ENCODE results near the gene PCMTD2. TPM values are rescaled to one million over a fixed set of nuclear protein-coding genes. Genes with fewer than 3 reads are reported as not detected.

The PCMTD2 gene
- total and polyA plus RNA-seq, 2 of the 8 experiments (the other 6 are each of a cell fraction or from before 2014, with no cell fraction given), result 21.4 to 55.1 TPM

DNA sequence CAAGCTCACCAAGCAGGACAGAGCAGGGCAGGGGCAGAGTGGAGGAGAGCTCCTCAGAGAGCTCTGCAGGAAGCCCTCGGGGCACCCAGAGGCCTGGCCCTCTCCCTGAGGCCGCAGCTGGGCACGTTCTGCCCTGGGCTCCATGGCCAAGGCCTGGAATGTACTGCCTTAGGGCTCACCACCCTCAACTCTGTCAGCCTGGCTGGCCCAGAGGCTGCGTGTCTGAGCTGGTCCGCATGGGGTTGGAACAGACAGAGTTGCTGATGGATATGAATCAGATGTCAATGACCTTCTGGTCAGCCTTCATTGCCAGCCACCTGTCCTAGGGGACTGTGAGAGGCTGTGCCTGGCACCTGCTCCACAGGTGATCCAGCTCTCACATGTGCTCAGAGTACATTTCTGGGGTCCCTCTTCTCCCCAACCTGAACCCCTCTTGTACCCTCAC lies 33.2 kb upstream of the PCMTD2 start:
- H4K8ac ChIP-seq (ENCODE audit: extremely low read depth, insufficient read depth, low read length), result no peak overlapping the region
- no peak overlapping the region for H3K4ac ChIP-seq (replicated peaks; ENCODE audit: insufficient read length, low read depth, low read length)
- no peak for FAIRE-seq
- no peak overlapping the region for H2BK12ac ChIP-seq (ENCODE audit: low read depth, low read length)
- no peaks in the 10 kb centered on the region for H3K27me3 ChIP-seq (replicated peaks in 1 of 4; ENCODE audit: control insufficient read depth in 3 of 4, extremely low read depth in 1 of 4, insufficient read depth in 3 of 4, low read length in 3 of 4)
- H3K9ac ChIP-seq (replicated peaks in 1 of 4; ENCODE audit: extremely low read depth in 1 of 4, low read depth in 3 of 4, low read length in 3 of 4), result no peak overlapping the region
- no peak overlapping the region for H3K18ac ChIP-seq (ENCODE audit: extremely low read depth, low read length)
- no peak overlapping the region for H2BK120ac ChIP-seq (replicated peaks; ENCODE audit: low read depth, low read length)
- no peak overlapping the region for H4K5ac ChIP-seq (ENCODE audit: insufficient read length, low read depth, low read length)
- 94% methylated on average over 5 of the region's 5 CpGs; no CpG with 5 or more reads in 1 of the 2 experiments for WGBS, 2 experiments (ENCODE audit: extremely low coverage in 1 of 2, insufficient coverage in 1 of 2, insufficient read length in 1 of 2, insufficient replicate concordance in 2 of 2, low coverage in 1 of 2, low lambda C conversion rate in 2 of 2, missing lambda C conversion rate in 1 of 2)
- H3K27ac ChIP-seq (ENCODE audit: low read depth, low read length), result no peak overlapping the region
- no peak overlapping the region for H3K14ac ChIP-seq (ENCODE audit: insufficient read length)
- H2AFZ ChIP-seq (ENCODE audit: low read length), result no peak overlapping the region
- H3K23me2 ChIP-seq (ENCODE audit: low read depth, low read length), result no peaks in the 10 kb centered on the region
- no peak for TF ChIP-seq KDM5A (IDR thresholded peaks at IDR 0.05; ENCODE audit: low read length)
- TF ChIP-seq TBP (IDR thresholded peaks at IDR 0.05; ENCODE audit: low read depth, low read length), result no peak
- TF ChIP-seq BRCA1 (IDR thresholded peaks at IDR 0.05; ENCODE audit: low read depth, low read length), result no peak
- H3K9me3 ChIP-seq (ENCODE audit: insufficient read depth in 2 of 2, low read depth in 1 of 2, low read length in 1 of 2), result no peaks in the 10 kb centered on the region
- H4K91ac ChIP-seq (replicated peaks; ENCODE audit: insufficient read length, low read length), result no peak overlapping the region
- no peaks in the 10 kb centered on the region for H3K79me2 ChIP-seq (ENCODE audit: control insufficient read depth in 1 of 2, insufficient read depth in 2 of 2, low read length in 2 of 2)
- CTCF ChIA-PET (ENCODE audit: partially characterized antibody), result interaction anchor here (0.7 to 3.9 kb wide), 21 partner anchors 9 to 138 kb away, joined by 3 to 41 read pairs (median 4); partner anchors contain the start of genes LKAAEAR1 and PCMTD2
- DNase-seq (ENCODE audit: low read depth in 1 of 2, low spot score in 2 of 2), result no peak
- no peak overlapping the region for H2AK5ac ChIP-seq (ENCODE audit: low read depth, low read length)
- H3K23ac ChIP-seq (ENCODE audit: insufficient read length), result no peak overlapping the region
- H3K4me3 ChIP-seq (ENCODE audit: extremely low read depth in 1 of 4, insufficient read depth in 2 of 4, low read depth in 3 of 4, low read length in 4 of 4), result no peak overlapping the region
- no peak overlapping the region for H2BK20ac ChIP-seq (ENCODE audit: low read length)
- H3K79me1 ChIP-seq (ENCODE audit: low read depth, low read length), result no peaks in the 10 kb centered on the region
- peaks cover 0 to 12% (median 10%) of the 10 kb centered on the region in 4 experiments; a peak in 6 of 7 replicates for H3K4me1 ChIP-seq (replicated peaks in 1 of 4; ENCODE audit: control insufficient read depth in 3 of 4, insufficient read depth in 4 of 4, low read length in 3 of 4)
- no peaks in the 10 kb centered on the region for H4K20me1 ChIP-seq (replicated peaks in 1 of 2; ENCODE audit: control insufficient read depth in 1 of 2, insufficient read depth in 2 of 2, low read length in 2 of 2)
- H2BK5ac ChIP-seq (ENCODE audit: low read depth, low read length), result no peak overlapping the region
- POLR2A ChIA-PET (ENCODE audit: partially characterized antibody), result interaction anchor here (2.1 kb wide), 1 partner anchor 33 kb away, joined by 11 read pairs; the partner anchor contains the start of gene PCMTD2
- no peak overlapping the region for H3K56ac ChIP-seq (replicated peaks; ENCODE audit: insufficient read length, low read depth, low read length)
- H3K4me2 ChIP-seq (ENCODE audit: insufficient read depth in 1 of 2, low read depth in 2 of 2, low read length in 2 of 2), result no peak overlapping the region
- no peaks in the 10 kb centered on the region for H3K36me3 ChIP-seq (ENCODE audit: control insufficient read depth in 2 of 4, insufficient read depth in 4 of 4, low read length in 3 of 4)
- H2BK15ac ChIP-seq (ENCODE audit: low read length), result no peak overlapping the region
